ENCODE measurements around the gene DOK7.
"Not testable (repeated sequence)": the region's sequence is repeated elsewhere in the genome, so short reads cannot be mapped to it uniquely, and the experiment has no call there.

The DOK7 gene

GRCh38 chr4:3530663-3531254 lies 67.7 kb downstream of the DOK7 start:
- H3K27ac ChIP-seq (ENCODE audit: low read depth, low read length), result no peak overlapping the region
- peaks cover 6% of the 10 kb centered on the region for H3K27me3 ChIP-seq (ENCODE audit: insufficient read depth, low read length)
- H3K36me3 ChIP-seq (ENCODE audit: insufficient read depth, low read length), result no peaks in the 10 kb centered on the region
- no peak overlapping the region for H2AFZ ChIP-seq (ENCODE audit: low read length, unreplicated experiment)
- peaks cover 19% of the 10 kb centered on the region for H3K79me2 ChIP-seq (ENCODE audit: control insufficient read depth, insufficient read depth, low read length, unreplicated experiment)
- peaks cover 16% of the 10 kb centered on the region for H3K4me1 ChIP-seq (ENCODE audit: control insufficient read depth, insufficient read depth, low read length, unreplicated experiment)
- H3K4me3 ChIP-seq (ENCODE audit: low read depth, low read length), result peak overlapping the region; percentile 99

- Histone ChIP-seq H2AFZ (ENCODE audit: low read length, unreplicated experiment) (peak overlapping the region; percentile 84), H3K4me1 (ENCODE audit: control insufficient read depth, insufficient read depth, low read length, unreplicated experiment) (peaks cover 16% of the 10 kb centered on the region), H3K4me3 (ENCODE audit: low read depth, low read length) (peak overlapping the region; percentile 99), H3K79me2 (ENCODE audit: control insufficient read depth, insufficient read depth, low read length, unreplicated experiment) (peaks cover 19% of the 10 kb centered on the region), H3K36me3 (ENCODE audit: insufficient read depth, low read length) (no peaks in the 10 kb centered on the region), H3K27me3 (ENCODE audit: insufficient read depth, low read length) (peaks cover 6% of the 10 kb centered on the region), H3K27ac (ENCODE audit: low read depth, low read length) (no peak overlapping the region)
Measured at GRCh38 chr4:3531318-3531878, 68.3 kb downstream of the DOK7 start.

- Histone ChIP-seq H3K79me2 (ENCODE audit: control insufficient read depth, insufficient read depth, low read length, unreplicated experiment) (peaks cover 19% of the 10 kb centered on the region), H3K36me3 (ENCODE audit: insufficient read depth, low read length) (no peaks in the 10 kb centered on the region), H3K4me1 (ENCODE audit: control insufficient read depth, insufficient read depth, low read length, unreplicated experiment) (peaks cover 16% of the 10 kb centered on the region), H3K27ac (ENCODE audit: low read depth, low read length) (no peak within 1 kb of the TSS), H2AFZ (ENCODE audit: low read length, unreplicated experiment) (peak within 1 kb of the TSS; percentile 94), H3K4me3 (ENCODE audit: low read depth, low read length) (peak within 1 kb of the TSS; percentile 99), H3K27me3 (ENCODE audit: insufficient read depth, low read length) (peaks cover 6% of the 10 kb centered on the region)
Measured at GRCh38 chr4:3531879-3532750, 69.0 kb downstream of the DOK7 start, which contains the start of gene LRPAP1. LRPAP1 (minus strand) TSS chr4:3532422; CDS start chr4:3532412, 10 bp downstream.

GRCh38 chr4:3532751-3533422 lies 69.8 kb downstream of the DOK7 start:
- Histone ChIP-seq H3K27me3 (ENCODE audit: insufficient read depth, low read length) (peaks cover 6% of the 10 kb centered on the region), H3K36me3 (ENCODE audit: insufficient read depth, low read length) (no peaks in the 10 kb centered on the region), H3K27ac (ENCODE audit: low read depth, low read length) (no peak overlapping the region), H3K4me3 (ENCODE audit: low read depth, low read length) (peak overlapping the region; percentile 99), H2AFZ (ENCODE audit: low read length, unreplicated experiment) (peak overlapping the region; percentile 94), H3K79me2 (ENCODE audit: control insufficient read depth, insufficient read depth, low read length, unreplicated experiment) (peaks cover 19% of the 10 kb centered on the region), H3K4me1 (ENCODE audit: control insufficient read depth, insufficient read depth, low read length, unreplicated experiment) (peaks cover 16% of the 10 kb centered on the region)

GRCh38 chr4:3533423-3533820 lies 70.3 kb downstream of the DOK7 start:
- Histone ChIP-seq H3K4me3 (ENCODE audit: low read depth, low read length) (no peak overlapping the region), H3K36me3 (ENCODE audit: insufficient read depth, low read length) (no peaks in the 10 kb centered on the region), H3K79me2 (ENCODE audit: control insufficient read depth, insufficient read depth, low read length, unreplicated experiment) (peaks cover 19% of the 10 kb centered on the region)

GRCh38 chr4:3535812-3536211 lies 72.7 kb downstream of the DOK7 start:
- not testable (repeated sequence) for H3K36me3 ChIP-seq (ENCODE audit: insufficient read depth, low read length); H2AFZ ChIP-seq (ENCODE audit: low read length, unreplicated experiment); H3K4me3 ChIP-seq (ENCODE audit: low read depth, low read length); H3K27ac ChIP-seq (ENCODE audit: low read depth, low read length); H3K4me1 ChIP-seq (ENCODE audit: control insufficient read depth, insufficient read depth, low read length, unreplicated experiment); H3K27me3 ChIP-seq (ENCODE audit: insufficient read depth, low read length)
- H3K79me2 ChIP-seq (ENCODE audit: control insufficient read depth, insufficient read depth, low read length, unreplicated experiment), result peaks cover 10% of the 10 kb centered on the region

More at GRCh38 chr4:3533423-3533820, 70.3 kb downstream of the DOK7 start:
- H3K4me1 ChIP-seq (ENCODE audit: control insufficient read depth, insufficient read depth, low read length, unreplicated experiment), result peaks cover 16% of the 10 kb centered on the region
- no peak overlapping the region for H3K27ac ChIP-seq (ENCODE audit: low read depth, low read length)
- H2AFZ ChIP-seq (ENCODE audit: low read length, unreplicated experiment), result no peak overlapping the region
- peaks cover 6% of the 10 kb centered on the region for H3K27me3 ChIP-seq (ENCODE audit: insufficient read depth, low read length)

GRCh38 chr4:3538906-3539305 lies 75.8 kb downstream of the DOK7 start:
- not testable (repeated sequence) for H3K79me2 ChIP-seq (ENCODE audit: control insufficient read depth, insufficient read depth, low read length, unreplicated experiment); H3K4me3 ChIP-seq (ENCODE audit: low read depth, low read length); H3K36me3 ChIP-seq (ENCODE audit: insufficient read depth, low read length); H3K27me3 ChIP-seq (ENCODE audit: insufficient read depth, low read length); H2AFZ ChIP-seq (ENCODE audit: low read length, unreplicated experiment); H3K27ac ChIP-seq (ENCODE audit: low read depth, low read length); H3K4me1 ChIP-seq (ENCODE audit: control insufficient read depth, insufficient read depth, low read length, unreplicated experiment)

- not testable (repeated sequence) for H3K4me3 ChIP-seq (ENCODE audit: low read depth, low read length); H3K79me2 ChIP-seq (ENCODE audit: control insufficient read depth, insufficient read depth, low read length, unreplicated experiment); H3K27me3 ChIP-seq (ENCODE audit: insufficient read depth, low read length); H3K27ac ChIP-seq (ENCODE audit: low read depth, low read length); H2AFZ ChIP-seq (ENCODE audit: low read length, unreplicated experiment); H3K36me3 ChIP-seq (ENCODE audit: insufficient read depth, low read length); H3K4me1 ChIP-seq (ENCODE audit: control insufficient read depth, insufficient read depth, low read length, unreplicated experiment)
Measured at GRCh38 chr4:3543415-3543814, 80.3 kb downstream of the DOK7 start.

Data from ACC112 (cell line).